Neural progenitor cell (in vitro differentiated cells): ENCODE results near the gene BCL2L13. TPM values are rescaled to one million over a fixed set of nuclear protein-coding genes. Genes with fewer than 3 reads are reported as not detected.

Experiments
- DNase-seq: peaks from one replicate; pipeline ENCODE4 v3.0.0-alpha.2; 2016; ENCODE audit warnings: low spot score
- H2AFZ ChIP-seq: fragments of 200-600 bp; sonication (generic); replicated peaks from 2 replicates; pipeline ENCODE4 v1.6.1; 2016; ENCODE audit warnings: antibody characterized with exemption
- H3F3A ChIP-seq: fragments of 200-600 bp; sonication (generic); 2 replicates; pipeline ENCODE4 v1.6.1; 2016; ENCODE audit warnings: antibody characterized with exemption, low read depth
- H3K27ac ChIP-seq: fragments of 200-600 bp; sonication (generic); 2 replicates; pipeline ENCODE4 v1.5.1; 2016; ENCODE audit warnings: mild to moderate bottlenecking
- H3K27me3 ChIP-seq: fragments of 200-600 bp; sonication (generic); 2 replicates; pipeline ENCODE4 v1.6.1; 2016; ENCODE audit warnings: mild to moderate bottlenecking, moderate library complexity
- H3K36me3 ChIP-seq: fragments of 200-600 bp; sonication (generic); 2 replicates; pipeline ENCODE4 v1.5.1; 2016
- H3K4me1 ChIP-seq: fragments of 200-600 bp; sonication (generic); 2 replicates; pipeline ENCODE4 v1.6.1; 2016; ENCODE audit warnings: mixed run types
- H3K4me2 ChIP-seq: fragments of 200-600 bp; sonication (generic); 2 replicates; pipeline ENCODE4 v1.6.1; 2016
- H3K4me3 ChIP-seq: fragments of 200-600 bp; sonication (generic); 2 replicates; pipeline ENCODE4 v1.5.1; 2016
- H3K79me2 ChIP-seq: fragments of 200-600 bp; sonication (generic); 2 replicates; pipeline ENCODE4 v1.6.1; 2016; ENCODE audit warnings: low read depth
- H3K9ac ChIP-seq: fragments of 200-600 bp; sonication (generic); 2 replicates; pipeline ENCODE4 v1.6.1; 2016
- H3K9me3 ChIP-seq: fragments of 200-600 bp; sonication (generic); 2 replicates; pipeline ENCODE4 v1.5.1; 2016; ENCODE audit warnings: low read depth
- H4K20me1 ChIP-seq: fragments of 200-600 bp; sonication (generic); 2 replicates; pipeline ENCODE4 v1.6.1; 2016; ENCODE audit warnings: low read depth
- H3K27ac Mint-ChIP-seq: 3 replicates; pipeline ENCODE4 v1.8.0; 2021; ENCODE audit warnings: mixed read lengths
- H3K27me3 Mint-ChIP-seq: 2 replicates; pipeline ENCODE4 v1.8.0; 2022; ENCODE audit warnings: low read depth, mild to moderate bottlenecking, inconsistent platforms, moderate library complexity, mixed read lengths; ENCODE audit not compliant: insufficient read depth
- H3K36me3 Mint-ChIP-seq: 3 replicates; pipeline ENCODE4 v1.8.0; 2021; ENCODE audit warnings: mixed read lengths
- H3K4me1 Mint-ChIP-seq: 3 replicates; pipeline ENCODE4 v1.8.0; 2021; ENCODE audit warnings: mixed read lengths
- H3K4me3 Mint-ChIP-seq: 3 replicates; pipeline ENCODE4 v1.8.0; 2021; ENCODE audit warnings: mild to moderate bottlenecking, moderate library complexity, mixed read lengths
- H3K9me3 Mint-ChIP-seq: 3 replicates; pipeline ENCODE4 v1.8.0; 2020; ENCODE audit warnings: mixed read lengths
- CTCF ChIP-seq: fragments of 200-600 bp; sonication (generic); IDR thresholded peaks from 2 replicates; pipeline ENCODE4 v1.5.1; 2017; ENCODE audit warnings: antibody characterized with exemption, mild to moderate bottlenecking
- EZH2 ChIP-seq: fragments of 200-600 bp; sonication (generic); IDR thresholded peaks from 2 replicates; pipeline ENCODE4 v1.6.1; 2017; ENCODE audit warnings: antibody characterized with exemption, mild to moderate bottlenecking, moderate library complexity
- EZH2phosphoT487 ChIP-seq: fragments of 200-600 bp; sonication (generic); IDR thresholded peaks from 2 replicates; pipeline ENCODE4 v1.6.1; 2017; ENCODE audit warnings: antibody characterized with exemption
- total RNA-seq: library from RNA; depleted of rRNA; stranded (reverse); fragments of >200 nt; gene quantifications from 2 replicates; pipeline ENCODE4 v1.2.3, GENCODE V29; 2015; ENCODE audit warnings: low replicate concordance

Gene BCL2L13
- total RNA-seq, 1 donor from 2014 or later: 47.7 TPM

- Mint-ChIP-seq H3K36me3 (no peaks in the 10 kb centered on the region), H3K4me3 (no peak overlapping the region), H3K27ac (no peak overlapping the region), H3K27me3 (no peaks in the 10 kb centered on the region), H3K9me3 (no peaks in the 10 kb centered on the region), H3K4me1 (peaks cover 2% of the 10 kb centered on the region)
- Histone ChIP-seq H3K4me3 (no peak overlapping the region), H3K27me3 (no peaks in the 10 kb centered on the region), H2AFZ (no peak overlapping the region), H3K27ac (no peak overlapping the region), H3K36me3 (no peaks in the 10 kb centered on the region), H4K20me1 (peaks cover 6% of the 10 kb centered on the region), H3K9me3 (no peaks in the 10 kb centered on the region), H3K9ac (no peak overlapping the region), H3K79me2 (no peaks in the 10 kb centered on the region), H3K4me2 (no peak overlapping the region), H3F3A (peaks cover 5% of the 10 kb centered on the region), H3K4me1 (peaks cover 11% of the 10 kb centered on the region)
- TF ChIP-seq EZH2phosphoT487 (no peak), EZH2 (no peak), CTCF (no peak)
- DNase-seq: no peak
Measured at GRCh38 chr22:17741866-17742526, 103.4 kb downstream of the BCL2L13 start.

- H3K4me2 ChIP-seq: no peak overlapping the region
- peaks cover 2% of the 10 kb centered on the region for H3K4me1 Mint-ChIP-seq
- no peak overlapping the region for H3K27ac Mint-ChIP-seq
- H3K27me3 ChIP-seq: no peaks in the 10 kb centered on the region
- peak; percentile 92 for DNase-seq
- peak; percentile 78 for TF ChIP-seq CTCF
- TF ChIP-seq EZH2phosphoT487: no peak
- TF ChIP-seq EZH2: no peak
- H3K9ac ChIP-seq: no peak overlapping the region
- no peaks in the 10 kb centered on the region for H3K36me3 ChIP-seq
- peaks cover 11% of the 10 kb centered on the region for H3K4me1 ChIP-seq
- H3K4me3 Mint-ChIP-seq: no peak overlapping the region
- H4K20me1 ChIP-seq: peaks cover 6% of the 10 kb centered on the region
- peaks cover 5% of the 10 kb centered on the region for H3F3A ChIP-seq
- no peak overlapping the region for H2AFZ ChIP-seq
- H3K36me3 Mint-ChIP-seq: no peaks in the 10 kb centered on the region
- H3K27ac ChIP-seq: no peak overlapping the region
- H3K27me3 Mint-ChIP-seq: no peaks in the 10 kb centered on the region
- H3K9me3 ChIP-seq: no peaks in the 10 kb centered on the region
- no peak overlapping the region for H3K4me3 ChIP-seq
- H3K9me3 Mint-ChIP-seq: no peaks in the 10 kb centered on the region
- H3K79me2 ChIP-seq: no peaks in the 10 kb centered on the region
Measured at GRCh38 chr22:17742527-17742902, 104.0 kb downstream of the BCL2L13 start.

- Histone ChIP-seq H2AFZ (no peak overlapping the region), H3K9ac (no peak overlapping the region), H3K27me3 (no peaks in the 10 kb centered on the region), H3F3A (peaks cover 5% of the 10 kb centered on the region), H3K36me3 (no peaks in the 10 kb centered on the region), H3K4me3 (no peak overlapping the region), H3K9me3 (no peaks in the 10 kb centered on the region), H3K4me1 (peaks cover 11% of the 10 kb centered on the region), H3K79me2 (no peaks in the 10 kb centered on the region), H3K27ac (no peak overlapping the region), H3K4me2 (peak overlapping the region; percentile 13), H4K20me1 (peaks cover 6% of the 10 kb centered on the region)
- peaks cover 2% of the 10 kb centered on the region for H3K4me1 Mint-ChIP-seq
- TF ChIP-seq CTCF: no peak
- no peak for TF ChIP-seq EZH2
- TF ChIP-seq EZH2phosphoT487: no peak
- no peaks in the 10 kb centered on the region for H3K27me3 Mint-ChIP-seq
- H3K36me3 Mint-ChIP-seq: no peaks in the 10 kb centered on the region
- H3K27ac Mint-ChIP-seq: no peak overlapping the region
- peak; percentile 33 for DNase-seq
- no peak overlapping the region for H3K4me3 Mint-ChIP-seq
- H3K9me3 Mint-ChIP-seq: no peaks in the 10 kb centered on the region
Measured at GRCh38 chr22:17743661-17744411, 105.3 kb downstream of the BCL2L13 start.
